LNCAP (cell line): ENCODE results near the gene MAGEA12.
"Not testable (repeated sequence)": the region's sequence is repeated elsewhere in the genome, so short reads cannot be mapped to it uniquely, and the experiment has no call there.

Experiments used
- CTCF ChIP-seq: fragments of 450-650 bp; IDR thresholded peaks from 2 replicates; pipeline ENCODE4 v1.5.1; 2017; ENCODE audit warnings: mild to moderate bottlenecking

MAGEA12 gene

GRCh38 chrX:152735860-152736511 is 2.4 kb downstream of the MAGEA12 start:
- no peak for TF ChIP-seq CTCF

- no peak for TF ChIP-seq CTCF
Observed at GRCh38 chrX:152738560-152738959, 5.0 kb downstream of the MAGEA12 start.

- TF ChIP-seq CTCF = not testable (repeated sequence)
Observed at GRCh38 chrX:152753686-152754650, 20.4 kb downstream of the MAGEA12 start, which contains the start of gene MAGEA2. TSS of gene MAGEA2 (minus strand) at chrX:152753842. CDS start at chrX:152751363, 2,479 bp downstream.

- not testable (repeated sequence) for TF ChIP-seq CTCF
Observed at GRCh38 chrX:152758918-152759317, 25.4 kb downstream of the MAGEA12 start, which contains the start of gene CSAG3. TSS of gene CSAG3 (plus strand) at chrX:152759218.

- not testable (repeated sequence) for TF ChIP-seq CTCF
Observed at GRCh38 chrX:152769549-152770289, 36.2 kb downstream of the MAGEA12 start, which contains the start of gene MAGEA6. TSS of gene MAGEA6 (minus strand) at chrX:152769689. CDS start at chrX:152767650, 2,039 bp downstream.
